ENCODE results near the gene ZBTB25.

ZBTB25 gene

DNA sequence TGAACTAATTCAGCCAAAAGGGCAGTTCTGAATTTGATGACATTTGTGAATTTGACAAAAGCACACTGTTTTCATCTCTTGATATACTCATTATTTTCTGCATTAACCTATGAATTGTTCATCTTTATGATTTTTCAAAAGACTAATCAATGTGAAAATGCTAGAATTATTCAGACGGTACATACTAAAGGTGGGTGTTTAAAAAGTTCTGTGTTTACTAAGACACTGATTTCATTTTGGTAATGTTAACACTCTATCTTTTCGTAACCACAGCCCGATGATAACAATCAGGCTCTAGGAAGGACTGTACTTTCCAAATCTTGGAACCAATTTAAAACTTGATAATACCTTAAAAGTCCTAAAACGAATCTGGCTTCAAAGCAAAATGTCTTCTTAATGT is 28.9 kb downstream of the ZBTB25 start:
- DNase-seq = no peak

DNA sequence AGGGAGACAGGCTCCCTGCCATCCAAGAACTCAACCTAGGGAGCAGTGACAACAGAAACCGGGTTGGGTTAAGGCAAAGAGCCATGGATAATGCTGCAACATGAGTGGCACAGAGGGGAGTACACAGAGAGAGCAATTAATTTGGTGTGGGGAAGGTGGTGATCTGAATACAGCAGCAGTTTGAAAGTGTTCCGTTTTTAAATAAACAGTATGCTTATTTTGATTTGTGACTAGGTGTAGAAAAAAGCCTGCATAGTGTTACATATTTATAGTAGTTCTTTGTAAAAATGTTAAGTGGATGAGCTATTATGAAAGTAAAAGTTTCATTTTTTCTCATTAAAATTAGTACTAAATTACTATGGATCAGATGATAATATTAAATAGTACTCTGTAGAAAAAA is 29.6 kb downstream of the ZBTB25 start:
- DNase-seq = no peak

DNA sequence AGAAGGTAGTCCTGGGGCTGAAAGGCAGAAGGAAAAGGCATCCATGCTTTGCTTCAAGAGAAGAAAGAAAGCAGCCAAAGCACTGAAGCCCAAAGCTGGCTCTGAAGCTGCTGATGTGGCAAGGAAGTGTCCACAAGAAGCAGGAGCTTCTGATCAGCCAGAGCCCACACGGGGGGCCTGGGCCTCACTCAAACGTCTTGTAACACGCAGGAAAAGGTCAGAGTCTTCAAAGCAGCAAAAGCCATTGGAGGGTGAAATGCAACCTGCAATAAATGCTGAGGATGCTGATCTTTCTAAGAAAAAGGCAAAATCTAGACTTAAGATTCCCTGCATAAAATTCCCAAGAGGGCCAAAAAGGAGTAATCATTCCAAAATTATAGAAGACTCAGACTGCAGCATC is 35.2 kb downstream of the ZBTB25 start:
- DNase-seq = no peak

DNA sequence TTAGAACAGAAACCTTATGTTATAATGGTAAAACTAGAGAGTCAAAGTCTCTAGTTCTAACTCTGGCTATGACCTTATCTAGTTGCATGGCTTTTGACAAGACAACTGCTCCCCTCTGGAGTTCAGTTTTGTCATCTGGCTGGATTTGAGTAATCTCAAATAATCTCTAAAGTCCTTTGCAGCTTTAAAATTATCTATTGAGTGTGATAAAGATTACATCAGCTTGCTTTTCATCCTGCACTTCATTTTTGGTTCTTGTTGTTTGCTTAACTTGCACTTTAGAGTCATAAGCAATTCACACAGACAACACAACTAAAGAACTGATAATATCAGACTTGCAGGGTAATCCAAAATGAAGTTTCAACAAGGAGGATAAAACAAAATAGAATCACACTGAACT is 36.1 kb downstream of the ZBTB25 start:
- no peak for DNase-seq

DNA sequence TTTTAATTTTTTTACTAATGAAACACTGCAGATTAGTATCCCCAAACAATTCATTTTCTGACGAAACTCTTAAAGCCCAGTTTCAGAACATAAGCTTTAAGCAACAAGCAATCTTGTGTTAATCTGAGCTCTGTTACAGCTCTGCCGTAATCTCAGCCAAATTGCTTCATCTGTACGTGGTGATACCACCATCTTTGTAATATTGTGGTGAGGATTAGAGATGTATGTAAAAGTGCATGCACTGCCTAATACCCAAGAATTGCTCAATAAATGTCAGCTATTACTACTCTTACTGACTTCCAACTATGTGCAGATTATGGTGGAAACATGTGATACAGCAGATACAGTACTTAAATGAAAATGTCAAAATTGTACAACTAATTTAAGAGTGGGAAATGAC is 36.5 kb downstream of the ZBTB25 start:
- no peak for DNase-seq

DNA sequence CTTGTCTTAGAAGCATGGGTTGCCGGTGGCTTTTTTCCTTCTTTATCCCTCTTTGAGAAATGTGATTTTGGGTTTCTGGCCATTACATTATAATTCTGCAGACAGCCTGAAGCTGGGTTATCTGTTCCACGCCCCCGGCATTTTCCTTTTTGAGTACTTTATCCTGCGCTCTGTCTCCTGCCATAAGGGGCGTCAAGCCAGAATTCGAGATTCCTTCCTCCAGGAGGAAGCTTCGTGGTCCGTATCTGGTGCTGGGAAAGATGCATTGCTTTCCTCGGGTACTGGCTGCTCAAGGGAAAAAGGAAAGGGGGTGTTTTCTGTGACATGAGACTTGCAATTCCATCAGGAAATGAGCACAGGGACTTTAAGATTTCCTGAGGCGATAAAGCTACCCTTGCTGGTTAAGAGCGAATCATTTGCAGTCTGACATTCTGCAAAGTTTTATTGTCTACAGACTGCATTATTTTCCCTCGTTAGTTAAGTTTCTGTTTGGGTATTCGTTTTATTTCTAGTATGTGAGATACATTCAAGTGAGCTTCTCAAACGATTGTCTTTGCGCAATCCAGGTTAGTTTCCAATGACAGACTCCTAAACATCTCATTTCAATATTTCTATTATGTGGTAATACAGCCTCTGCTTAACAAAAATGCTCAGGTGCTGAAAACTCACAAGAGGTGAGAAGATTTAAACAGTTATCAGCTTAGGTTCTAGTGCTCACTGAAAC is 37.6 kb downstream of the ZBTB25 start:
- DNase-seq = peak; percentile 57

DNA sequence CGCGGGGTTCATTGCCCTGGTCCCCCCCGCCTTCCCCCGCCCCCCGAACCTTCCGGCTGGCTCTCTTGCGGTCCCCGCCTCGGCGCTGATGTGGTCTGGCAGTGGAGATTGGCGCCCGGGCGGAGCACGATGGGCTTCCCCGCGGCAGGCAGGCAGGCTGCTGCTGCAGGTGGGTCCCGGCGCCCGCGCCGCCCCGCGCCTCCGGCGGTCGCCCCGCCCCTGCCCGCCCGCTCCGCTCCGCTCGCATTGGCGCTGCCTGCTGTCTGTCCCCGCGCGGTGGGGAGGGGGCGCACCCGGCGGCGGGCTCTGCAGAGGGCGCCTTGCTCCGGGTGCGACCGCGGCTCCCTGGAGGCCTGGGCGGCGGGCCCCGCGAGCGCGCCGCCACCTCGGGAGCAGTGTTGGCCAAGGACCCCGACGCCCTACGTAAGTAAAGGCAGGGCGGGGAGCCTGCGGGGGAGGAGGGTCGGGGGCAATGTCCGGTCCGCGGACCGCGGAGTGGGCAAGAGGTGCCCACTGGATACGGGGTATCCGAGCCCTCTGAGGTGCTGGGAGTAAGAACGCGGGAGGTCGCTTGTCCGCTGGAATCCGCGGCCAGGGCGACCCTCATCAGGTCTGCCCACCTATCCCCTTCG is 38.3 kb downstream of the ZBTB25 start, which contains the start of gene AKAP5:
TSS of gene AKAP5 (plus strand) at position 309 of the 632 bp plus-strand sequence. CDS start 2,896 bp downstream, outside the sequence.
- peak; percentile 71 for DNase-seq

DNA sequence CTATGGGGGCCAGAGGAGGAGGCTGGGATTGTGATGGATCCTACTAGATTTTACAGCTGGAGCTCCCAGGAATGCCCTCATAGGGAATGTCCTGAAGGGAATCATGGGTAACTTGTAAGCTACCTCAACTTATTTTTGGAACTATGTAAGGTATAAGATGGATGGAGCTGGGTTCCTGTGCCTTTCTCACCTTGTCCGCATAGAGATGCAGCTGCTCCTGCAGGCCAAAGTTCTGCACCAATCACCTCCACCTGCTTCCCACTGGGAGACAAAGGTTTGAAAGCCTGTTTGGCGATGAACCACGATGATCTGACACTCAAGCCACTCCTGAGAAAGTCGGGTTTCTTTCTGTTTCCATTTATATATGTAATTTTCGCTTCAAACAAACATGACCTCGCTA is 39.0 kb downstream of the ZBTB25 start:
- no peak for DNase-seq

DNA sequence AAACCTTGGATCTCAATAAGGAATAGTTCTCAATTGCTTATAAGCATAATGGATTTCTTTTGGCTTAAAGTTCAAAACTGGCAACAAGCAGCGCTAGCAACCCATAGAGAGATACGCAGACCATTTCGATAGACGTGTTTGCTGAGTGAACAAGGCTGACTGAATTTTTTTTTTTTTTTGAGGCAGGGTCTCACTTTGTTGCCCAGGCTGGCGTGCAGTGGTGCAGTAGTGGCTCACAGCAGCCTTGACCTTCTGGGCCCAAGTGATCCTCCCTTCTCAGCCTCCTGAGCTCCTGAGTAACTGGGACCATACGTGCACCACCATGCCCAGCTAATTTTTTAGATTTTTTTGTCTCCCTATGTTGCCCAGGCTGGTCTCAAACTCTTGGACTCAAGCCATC is 39.8 kb downstream of the ZBTB25 start:
- DNase-seq = no peak

DNA sequence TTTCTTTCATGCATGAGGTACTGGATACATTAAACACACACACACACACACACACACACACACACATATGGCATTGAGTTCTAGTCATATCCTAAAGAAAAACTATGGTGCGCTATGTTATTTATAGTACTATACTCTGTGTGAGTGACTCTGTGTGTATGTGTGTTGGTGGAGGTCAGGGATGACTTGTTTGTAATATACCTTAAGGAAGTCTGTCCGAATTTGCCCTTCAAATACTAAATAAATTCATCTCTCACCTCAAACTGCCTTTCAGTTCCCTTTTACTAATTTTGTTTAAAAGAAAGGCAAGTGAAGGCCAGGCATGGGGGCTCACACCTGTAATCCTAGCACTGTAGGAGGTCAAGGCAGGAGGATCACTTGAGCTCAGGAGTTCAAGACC is 40.4 kb downstream of the ZBTB25 start:
- DNase-seq = no peak

DNA sequence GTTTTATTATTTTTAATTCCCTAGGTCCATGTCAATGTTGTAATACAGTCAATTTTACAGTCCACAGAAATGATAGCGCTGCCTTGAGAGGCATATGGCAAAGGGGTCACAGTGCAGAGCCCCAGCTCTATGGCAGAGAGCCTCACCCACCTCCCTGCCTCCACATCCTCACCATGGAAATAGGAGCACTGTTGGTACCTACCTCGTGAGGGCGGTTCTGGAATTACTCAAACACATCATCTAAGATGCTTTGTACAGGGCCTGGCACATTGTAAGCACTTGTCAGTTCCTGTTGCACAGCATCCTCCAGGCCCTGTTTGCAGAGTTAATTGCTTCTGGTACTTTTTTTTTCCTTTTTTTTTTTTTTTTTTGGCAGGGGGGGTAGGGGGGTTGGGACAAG is 42.4 kb downstream of the ZBTB25 start:
- DNase-seq = no peak

DNA sequence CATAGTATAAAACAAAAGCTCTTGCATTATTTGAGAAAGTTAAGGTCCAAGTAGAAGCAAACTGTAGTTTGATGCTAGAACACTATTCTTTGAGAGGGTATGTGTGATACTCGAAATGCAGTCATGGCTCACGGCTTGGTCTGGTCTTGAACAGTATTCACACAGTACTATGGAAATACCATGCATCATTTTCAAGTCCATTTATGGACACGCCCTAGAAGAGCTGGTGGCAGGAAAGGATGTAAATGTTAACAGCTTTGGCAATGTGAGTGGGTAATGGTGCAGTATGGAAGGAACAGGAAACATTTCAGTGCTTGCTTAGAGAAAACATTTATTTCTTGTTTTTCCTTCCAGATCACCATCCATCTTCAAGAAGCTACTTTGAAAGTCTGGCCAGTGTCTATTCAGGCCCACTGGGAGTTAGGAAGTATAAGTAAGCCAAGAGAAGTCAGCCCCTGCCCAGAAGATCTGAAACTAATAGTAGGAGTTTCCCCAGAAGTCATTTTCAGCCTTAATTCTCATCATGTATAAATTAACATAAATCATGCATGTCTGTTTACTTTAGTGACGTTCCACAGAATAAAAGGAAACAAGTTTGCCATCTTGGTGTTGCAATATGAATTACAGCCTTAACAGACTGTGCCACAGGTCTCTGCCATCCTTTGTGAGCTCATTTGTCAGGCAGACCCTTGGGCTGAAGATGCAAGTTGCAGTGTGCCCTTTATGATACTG is 44.1 kb downstream of the ZBTB25 start:
- DNase-seq = no peak

DNA sequence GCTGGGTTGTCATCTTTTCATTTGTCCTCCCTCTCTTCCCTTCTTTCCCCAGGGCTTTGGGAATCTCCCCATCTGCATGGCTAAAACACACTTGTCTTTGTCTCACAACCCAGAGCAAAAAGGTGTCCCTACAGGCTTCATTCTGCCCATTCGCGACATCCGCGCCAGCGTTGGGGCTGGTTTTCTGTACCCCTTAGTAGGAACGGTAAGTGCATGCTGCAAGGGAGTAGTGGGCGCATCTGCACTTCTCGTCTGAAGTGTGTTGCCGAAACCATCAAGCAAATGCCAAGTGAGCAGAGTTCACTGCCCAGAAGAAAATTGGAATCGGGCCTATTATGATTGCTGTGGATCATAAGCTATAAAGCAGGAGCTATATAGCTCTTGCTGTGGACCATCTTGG is 49.0 kb downstream of the ZBTB25 start:
- DNase-seq = no peak

DNA sequence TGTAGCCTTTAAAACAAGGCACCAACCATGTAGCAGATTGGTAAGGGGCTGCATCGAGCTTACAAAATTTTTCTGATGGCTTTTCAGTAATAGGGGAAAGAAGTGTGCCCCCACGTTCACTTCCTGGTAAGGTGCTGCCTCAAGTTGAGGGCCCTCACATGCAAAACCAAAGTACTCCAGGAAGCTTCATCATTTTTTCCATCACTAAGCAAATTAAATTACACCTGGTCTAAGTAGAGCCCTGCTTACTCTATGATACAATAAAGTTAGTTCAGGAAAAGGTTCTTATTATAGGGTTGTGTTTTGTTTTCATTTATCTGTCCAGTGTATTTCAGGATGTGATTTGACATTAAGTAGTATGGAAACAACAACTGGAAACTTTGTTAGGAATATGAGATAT is 53.4 kb downstream of the ZBTB25 start:
- no peak for DNase-seq

DNA sequence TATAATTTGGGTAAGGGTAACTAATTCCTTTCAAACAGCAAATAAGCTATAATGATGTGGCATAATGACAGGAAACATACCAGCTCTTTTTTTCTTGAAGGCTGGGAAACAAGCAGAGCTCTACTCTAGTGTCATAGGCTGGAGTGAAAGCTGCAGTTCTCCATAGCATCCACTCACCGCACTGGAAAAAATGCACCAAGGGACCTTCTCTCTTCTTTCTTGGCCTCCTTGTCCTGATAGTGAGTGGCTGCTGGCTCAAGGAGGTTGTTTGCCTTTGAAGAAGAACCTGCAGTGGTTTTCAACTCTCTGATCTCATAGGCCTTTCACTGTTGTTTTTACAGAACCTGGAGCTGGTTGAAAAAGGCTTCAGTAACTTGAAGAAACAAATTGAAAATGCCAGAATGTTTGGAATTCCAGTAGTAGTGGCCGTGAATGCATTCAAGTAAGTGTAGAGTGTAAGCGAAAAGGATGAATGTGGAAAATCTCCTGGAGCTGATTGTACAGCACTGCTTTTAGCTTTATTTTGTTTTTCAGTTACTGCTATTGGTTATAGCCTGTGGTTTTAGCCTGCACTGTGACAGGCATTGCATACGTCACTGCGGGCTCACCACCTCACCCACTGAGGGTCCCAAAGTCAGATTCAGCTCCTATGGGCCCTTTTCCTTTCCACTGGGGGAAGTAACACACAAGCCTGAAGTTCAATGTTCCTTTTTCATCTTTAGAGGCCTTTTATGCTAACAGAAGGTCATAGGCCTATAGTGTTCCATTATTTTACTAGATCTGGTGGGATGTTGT is 55.6 kb downstream of the ZBTB25 start:
- DNase-seq = no peak

DNA sequence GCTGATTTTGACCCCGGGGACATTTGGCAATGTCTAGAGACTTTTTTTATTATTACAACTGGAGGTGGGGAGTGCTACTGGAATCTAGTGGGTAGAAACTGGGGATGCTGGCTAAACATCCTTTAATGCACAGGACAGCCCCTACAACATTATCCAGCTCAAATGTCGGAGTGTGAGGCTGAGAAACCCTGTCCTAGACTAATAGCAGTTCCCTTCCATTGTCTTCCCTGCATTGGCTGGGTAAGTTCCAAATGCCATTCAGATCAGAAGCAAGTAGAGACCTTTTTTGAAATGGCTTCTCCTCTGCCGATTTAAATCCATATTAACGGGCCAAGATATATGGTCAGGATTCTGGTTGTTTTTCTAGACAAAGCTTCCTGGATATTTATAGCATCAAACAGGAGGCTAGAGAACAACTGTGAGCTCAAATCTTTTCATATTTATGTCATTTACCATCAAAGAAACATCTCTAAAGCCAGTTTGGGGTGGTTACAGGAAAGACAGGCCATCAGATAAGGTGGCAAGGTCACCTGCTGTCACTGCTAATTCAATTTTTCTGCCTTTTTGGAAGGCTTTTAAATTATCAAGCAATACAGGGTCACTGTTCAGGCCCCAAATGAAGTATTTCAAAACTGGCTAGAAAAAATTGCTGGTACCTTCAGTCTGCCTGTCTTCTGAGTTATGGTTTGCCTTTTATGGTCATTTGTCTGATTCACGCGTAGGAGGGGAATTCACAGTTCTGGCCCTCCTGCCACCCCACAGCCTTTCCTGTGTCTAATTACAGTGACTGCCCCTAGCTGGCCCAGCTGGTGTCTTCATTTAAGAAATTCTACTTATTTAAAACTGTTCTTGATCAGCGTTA is 58.4 kb downstream of the ZBTB25 start:
- DNase-seq = no peak

DNA sequence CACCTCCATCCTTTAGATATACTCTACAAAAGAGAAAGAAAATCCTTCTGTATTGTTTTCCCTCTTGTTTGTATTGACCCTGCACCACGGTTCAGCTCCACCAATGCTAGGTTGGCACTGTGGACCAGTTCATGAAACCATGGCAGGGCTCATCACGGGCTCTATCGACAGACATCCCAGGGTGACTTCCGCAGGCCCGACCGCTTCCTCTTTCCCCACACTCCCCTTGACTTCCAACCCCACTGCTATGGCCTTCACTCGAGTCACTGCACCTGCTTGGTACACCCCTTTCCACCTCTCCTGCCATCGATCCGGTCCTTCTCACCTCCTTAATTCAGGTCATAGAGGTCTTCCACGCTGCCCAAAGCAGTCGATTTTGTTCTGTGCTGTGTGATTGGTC is 59.5 kb downstream of the ZBTB25 start:
- no peak for DNase-seq

DNA sequence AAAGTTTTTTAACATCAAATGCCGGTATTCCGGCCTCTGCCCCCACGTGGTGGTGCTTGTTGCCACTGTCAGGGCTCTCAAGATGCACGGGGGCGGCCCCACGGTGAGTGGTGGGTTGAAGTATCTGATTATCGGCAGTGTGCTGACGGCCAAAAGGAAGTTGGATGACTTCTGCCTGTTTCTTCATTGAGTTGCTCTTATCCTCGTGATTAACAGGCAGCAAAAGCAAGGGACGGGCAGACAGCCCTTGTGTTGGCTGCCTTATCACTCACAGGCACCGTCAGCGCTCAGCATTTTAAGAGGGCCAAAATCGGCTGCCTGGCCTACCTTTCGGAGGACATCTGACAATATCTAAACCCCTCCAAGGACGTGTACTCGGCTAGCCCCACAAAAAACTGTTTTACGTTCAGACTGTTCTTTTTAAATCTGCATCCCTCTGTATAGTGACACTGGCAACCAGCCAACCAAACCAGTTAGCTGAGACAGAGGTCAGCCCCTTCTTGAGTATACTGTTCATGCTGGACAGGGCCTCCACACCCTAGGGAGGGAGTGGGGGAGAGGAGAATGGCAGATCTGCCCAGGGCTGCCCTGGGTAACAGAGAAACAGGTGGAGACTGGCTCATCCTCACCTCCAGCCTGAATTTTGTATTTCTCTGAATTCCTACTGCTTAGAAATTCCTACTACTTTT is 61.2 kb downstream of the ZBTB25 start:
- DNase-seq = no peak

DNA sequence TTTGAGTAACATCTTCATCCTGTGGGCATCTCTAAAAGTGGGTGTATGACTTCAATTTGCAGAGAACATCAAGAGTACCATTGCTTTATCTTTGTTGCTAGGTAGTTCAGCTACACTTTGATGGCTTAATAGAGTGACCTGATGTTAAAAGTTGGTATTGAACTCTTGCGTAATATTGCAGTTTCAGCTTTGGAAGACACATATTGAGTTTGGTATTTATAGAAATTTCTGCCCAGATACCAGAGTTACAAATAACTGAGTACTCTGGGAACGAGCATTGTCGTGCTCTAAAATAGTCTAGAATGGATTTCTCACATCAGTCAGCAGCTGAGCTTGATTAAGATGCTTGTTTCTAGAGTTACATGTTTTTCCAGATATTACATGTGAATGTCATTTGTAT is 63.1 kb downstream of the ZBTB25 start:
- DNase-seq = no peak

DNA sequence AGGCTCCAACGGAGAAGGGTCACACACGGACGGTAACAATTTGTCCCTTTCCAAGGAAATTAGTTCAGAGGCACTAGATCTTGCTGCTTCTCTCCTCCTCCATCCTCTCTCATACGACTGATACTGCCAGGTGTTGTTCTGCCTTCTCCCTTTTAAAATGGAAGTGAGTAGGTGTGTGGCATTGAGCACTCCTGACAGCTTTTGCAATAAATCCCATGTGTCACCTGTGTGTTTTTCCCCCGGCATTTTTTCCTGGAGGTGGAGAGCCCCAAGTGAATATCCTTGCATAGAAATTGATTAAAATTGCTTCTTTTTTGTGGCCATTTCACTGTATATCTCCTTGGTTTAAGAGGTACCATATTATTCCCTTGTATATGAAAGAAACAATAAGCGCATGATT is 64.5 kb downstream of the ZBTB25 start:
- no peak for DNase-seq

DNA sequence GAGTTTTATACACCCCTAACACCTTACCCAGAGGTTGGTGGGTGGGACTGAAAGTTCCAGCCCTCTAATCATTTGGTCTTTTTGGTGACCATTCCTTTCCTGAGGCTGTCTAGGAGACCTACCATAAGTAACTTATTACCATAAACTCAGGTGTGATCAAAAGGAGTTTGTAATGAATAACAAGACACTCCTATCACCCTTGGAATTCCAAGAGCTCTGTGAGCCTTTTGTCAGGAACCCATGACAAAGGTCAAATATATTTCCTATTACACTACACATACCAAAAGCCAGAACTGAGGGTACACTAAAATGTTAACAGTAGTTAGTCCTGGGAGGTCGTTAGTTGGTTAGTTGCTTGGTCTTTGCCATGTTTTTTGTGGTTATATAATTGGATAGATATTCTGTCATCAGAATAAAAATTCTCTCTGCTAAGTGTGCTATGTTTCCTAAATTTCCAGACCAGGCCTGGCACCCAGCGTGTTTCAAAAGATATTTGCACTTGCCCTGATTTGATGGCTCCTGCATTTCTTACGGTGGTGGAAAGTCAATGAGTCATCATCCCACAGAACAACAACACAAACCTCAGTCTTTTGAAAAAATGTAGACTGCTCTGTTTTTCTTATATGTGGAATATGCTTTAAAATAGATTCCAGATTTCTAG is 65.3 kb downstream of the ZBTB25 start:
- DNase-seq = no peak
